ENCODE measurements around the gene CLMN. TPM values are rescaled to one million over a fixed set of nuclear protein-coding genes. Genes with fewer than 3 reads are reported as not detected.

CLMN gene, protein sequence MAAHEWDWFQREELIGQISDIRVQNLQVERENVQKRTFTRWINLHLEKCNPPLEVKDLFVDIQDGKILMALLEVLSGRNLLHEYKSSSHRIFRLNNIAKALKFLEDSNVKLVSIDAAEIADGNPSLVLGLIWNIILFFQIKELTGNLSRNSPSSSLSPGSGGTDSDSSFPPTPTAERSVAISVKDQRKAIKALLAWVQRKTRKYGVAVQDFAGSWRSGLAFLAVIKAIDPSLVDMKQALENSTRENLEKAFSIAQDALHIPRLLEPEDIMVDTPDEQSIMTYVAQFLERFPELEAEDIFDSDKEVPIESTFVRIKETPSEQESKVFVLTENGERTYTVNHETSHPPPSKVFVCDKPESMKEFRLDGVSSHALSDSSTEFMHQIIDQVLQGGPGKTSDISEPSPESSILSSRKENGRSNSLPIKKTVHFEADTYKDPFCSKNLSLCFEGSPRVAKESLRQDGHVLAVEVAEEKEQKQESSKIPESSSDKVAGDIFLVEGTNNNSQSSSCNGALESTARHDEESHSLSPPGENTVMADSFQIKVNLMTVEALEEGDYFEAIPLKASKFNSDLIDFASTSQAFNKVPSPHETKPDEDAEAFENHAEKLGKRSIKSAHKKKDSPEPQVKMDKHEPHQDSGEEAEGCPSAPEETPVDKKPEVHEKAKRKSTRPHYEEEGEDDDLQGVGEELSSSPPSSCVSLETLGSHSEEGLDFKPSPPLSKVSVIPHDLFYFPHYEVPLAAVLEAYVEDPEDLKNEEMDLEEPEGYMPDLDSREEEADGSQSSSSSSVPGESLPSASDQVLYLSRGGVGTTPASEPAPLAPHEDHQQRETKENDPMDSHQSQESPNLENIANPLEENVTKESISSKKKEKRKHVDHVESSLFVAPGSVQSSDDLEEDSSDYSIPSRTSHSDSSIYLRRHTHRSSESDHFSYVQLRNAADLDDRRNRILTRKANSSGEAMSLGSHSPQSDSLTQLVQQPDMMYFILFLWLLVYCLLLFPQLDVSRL
- 7.7 and 8.9 TPM in 2 replicates for total RNA-seq
- long read RNA-seq, full-length matches to known transcripts, result 1 of 8 reads
- long read RNA-seq, partial matches to known transcripts, result 6 of 8 reads
- long read RNA-seq, other reads (novel, unspliced or antisense), result 1 of 8 reads

DNA sequence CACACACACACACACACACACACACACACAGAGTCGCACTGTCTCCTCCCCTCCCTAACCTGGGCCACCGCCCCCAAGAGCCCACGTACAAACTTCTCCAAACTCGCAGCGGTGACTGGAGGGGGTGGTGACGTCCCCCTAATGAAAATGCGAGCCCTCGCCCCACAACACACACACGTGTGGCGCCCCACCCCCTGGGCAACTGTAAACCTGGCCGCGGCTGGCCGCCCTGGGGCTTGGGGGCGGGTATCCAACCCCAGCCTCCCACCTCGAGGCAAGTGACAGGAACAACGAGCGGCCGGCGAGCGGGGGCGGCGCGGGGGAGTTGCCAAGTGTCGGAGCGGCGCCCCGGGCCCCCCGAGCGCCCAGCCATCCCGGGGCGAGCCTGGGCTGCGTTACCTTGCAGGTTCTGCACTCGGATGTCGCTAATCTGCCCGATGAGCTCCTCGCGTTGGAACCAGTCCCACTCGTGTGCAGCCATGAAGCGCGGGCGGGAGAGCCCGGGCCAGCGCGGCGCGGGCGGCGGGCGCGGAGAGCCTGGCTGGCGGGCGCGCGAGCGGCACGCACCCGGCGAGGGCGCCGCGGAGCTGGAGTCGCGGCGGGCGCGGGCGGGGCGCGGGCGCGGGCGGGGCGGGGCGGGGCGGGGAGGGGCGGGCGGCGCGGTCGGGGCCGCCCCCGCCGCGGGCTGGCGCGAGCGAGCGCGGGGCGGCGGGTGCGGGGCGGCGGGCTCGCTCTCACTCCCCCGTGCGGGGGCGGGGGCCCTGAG lies at the start of gene CLMN:
TSS of gene CLMN (minus strand) at position 597 of the 766 bp plus-strand sequence. CDS start at position 481, 116 bp downstream.
- peak; percentile 27 for DNase-seq (ENCODE audit: low read depth, low spot score)
- Mint-ChIP-seq H3K4me3 (peak within 1 kb of the TSS; percentile 87), H3K27me3 (ENCODE audit: low read depth) (peaks cover 11% of the 10 kb centered on the region), H3K27ac (ENCODE audit: unreplicated experiment) (no peak within 1 kb of the TSS), H3K36me3 (ENCODE audit: low read depth) (peaks cover 2% of the 10 kb centered on the region), H3K4me1 (peaks cover 37% of the 10 kb centered on the region), H3K9me3 (no peaks in the 10 kb centered on the region)
- TF ChIP-seq, protein P1, sequence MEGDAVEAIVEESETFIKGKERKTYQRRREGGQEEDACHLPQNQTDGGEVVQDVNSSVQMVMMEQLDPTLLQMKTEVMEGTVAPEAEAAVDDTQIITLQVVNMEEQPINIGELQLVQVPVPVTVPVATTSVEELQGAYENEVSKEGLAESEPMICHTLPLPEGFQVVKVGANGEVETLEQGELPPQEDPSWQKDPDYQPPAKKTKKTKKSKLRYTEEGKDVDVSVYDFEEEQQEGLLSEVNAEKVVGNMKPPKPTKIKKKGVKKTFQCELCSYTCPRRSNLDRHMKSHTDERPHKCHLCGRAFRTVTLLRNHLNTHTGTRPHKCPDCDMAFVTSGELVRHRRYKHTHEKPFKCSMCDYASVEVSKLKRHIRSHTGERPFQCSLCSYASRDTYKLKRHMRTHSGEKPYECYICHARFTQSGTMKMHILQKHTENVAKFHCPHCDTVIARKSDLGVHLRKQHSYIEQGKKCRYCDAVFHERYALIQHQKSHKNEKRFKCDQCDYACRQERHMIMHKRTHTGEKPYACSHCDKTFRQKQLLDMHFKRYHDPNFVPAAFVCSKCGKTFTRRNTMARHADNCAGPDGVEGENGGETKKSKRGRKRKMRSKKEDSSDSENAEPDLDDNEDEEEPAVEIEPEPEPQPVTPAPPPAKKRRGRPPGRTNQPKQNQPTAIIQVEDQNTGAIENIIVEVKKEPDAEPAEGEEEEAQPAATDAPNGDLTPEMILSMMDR (conservative IDR thresholded peaks at IDR 0.05), result no peak

DNA sequence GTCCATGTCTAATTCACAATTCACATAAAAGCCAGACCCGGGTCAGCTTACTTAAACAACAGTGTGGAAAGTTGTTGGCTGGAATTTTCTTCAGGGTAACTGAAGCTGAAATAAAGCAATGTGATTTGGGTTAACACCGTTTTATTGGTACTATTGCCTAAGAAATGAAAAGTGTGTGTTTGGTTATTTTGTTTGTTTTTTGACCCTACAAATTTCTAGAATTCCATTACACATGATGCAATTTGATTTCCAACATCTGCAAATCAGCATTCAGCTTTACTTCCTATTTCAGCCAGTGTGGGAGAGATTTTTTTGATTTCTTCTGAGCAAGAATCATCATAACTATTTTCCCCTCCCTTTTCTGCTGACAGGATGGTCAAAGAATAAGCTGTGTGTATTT lies 45.7 kb upstream of the CLMN start:
- Mint-ChIP-seq H3K9me3 (no peaks in the 10 kb centered on the region), H3K27ac (ENCODE audit: unreplicated experiment) (no peak overlapping the region), H3K27me3 (ENCODE audit: low read depth) (peaks cover 4% of the 10 kb centered on the region), H3K4me1 (peaks cover 18% of the 10 kb centered on the region), H3K4me3 (no peak overlapping the region), H3K36me3 (ENCODE audit: low read depth) (no peaks in the 10 kb centered on the region)
- TF ChIP-seq, protein P1 (conservative IDR thresholded peaks at IDR 0.05), result no peak
- no peak for DNase-seq (ENCODE audit: low read depth, low spot score)

DNA sequence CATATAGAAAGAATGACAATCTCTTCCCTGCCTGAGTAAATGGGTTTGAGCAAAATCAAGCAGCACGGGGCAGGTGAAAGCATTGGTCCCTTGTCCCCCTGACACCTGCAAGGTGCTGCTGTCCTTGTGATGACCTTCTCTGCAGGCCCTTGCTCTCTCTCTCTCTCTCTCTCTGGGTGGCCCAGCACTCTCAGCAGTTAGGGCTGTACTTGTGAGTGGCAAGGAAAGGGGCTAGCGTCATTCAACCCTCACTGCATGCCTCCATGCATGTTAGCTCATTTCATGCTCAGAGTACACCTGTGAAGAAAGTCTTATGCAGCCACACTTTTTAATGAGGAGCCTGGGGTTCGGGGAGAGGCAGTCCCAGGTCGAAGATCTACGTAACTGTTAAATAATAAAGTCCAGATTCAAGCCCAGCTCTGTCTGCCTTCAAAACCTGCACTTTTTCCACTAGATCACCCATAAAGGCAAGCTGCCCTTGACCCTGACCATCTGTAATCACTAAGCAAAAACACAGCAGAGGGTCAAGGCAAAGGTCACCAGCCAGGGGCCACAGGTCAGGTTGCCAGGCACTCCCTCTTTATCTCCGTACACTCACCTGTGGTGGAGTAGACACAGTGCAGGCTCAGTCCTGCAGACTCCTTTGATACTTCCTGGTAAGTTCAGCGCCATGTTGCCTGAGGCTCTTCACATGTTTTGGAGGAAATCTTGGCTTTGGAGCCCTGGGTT lies 44.9 kb upstream of the CLMN start:
- H3K4me1 Mint-ChIP-seq, result peaks cover 22% of the 10 kb centered on the region
- peaks cover 4% of the 10 kb centered on the region for H3K27me3 Mint-ChIP-seq (ENCODE audit: low read depth)
- H3K9me3 Mint-ChIP-seq, result no peaks in the 10 kb centered on the region
- no peak for DNase-seq (ENCODE audit: low read depth, low spot score)
- H3K36me3 Mint-ChIP-seq (ENCODE audit: low read depth), result no peaks in the 10 kb centered on the region
- no peak overlapping the region for H3K4me3 Mint-ChIP-seq
- no peak overlapping the region for H3K27ac Mint-ChIP-seq (ENCODE audit: unreplicated experiment)
- TF ChIP-seq, protein P1 (conservative IDR thresholded peaks at IDR 0.05), result no peak

DNA sequence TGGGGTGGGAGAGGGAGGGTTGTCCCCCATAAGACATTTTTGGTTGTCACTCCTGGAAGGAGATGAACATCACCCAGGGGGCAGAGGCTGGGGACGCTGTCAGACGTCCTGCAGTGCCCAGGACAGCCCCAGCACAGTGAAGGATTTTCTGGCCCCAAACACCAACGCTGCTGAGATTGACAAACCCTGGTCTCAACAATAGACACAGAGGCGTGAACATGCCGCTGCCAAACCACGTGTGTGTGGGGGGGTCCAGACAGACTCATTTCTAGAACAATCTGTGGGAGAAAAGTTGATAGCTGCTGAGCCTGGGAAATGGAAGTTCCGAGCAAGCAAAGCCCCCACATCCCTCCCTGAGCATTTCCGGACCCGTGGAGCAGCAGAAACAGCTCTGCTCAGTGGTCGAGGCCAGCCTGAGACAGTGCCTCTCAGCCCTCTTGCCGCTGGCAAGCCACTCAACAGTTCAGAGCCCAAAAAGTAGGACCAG lies 43.8 kb upstream of the CLMN start:
- H3K4me1 Mint-ChIP-seq, result peaks cover 22% of the 10 kb centered on the region
- no peaks in the 10 kb centered on the region for H3K9me3 Mint-ChIP-seq
- no peaks in the 10 kb centered on the region for H3K36me3 Mint-ChIP-seq (ENCODE audit: low read depth)
- no peak overlapping the region for H3K4me3 Mint-ChIP-seq
- H3K27me3 Mint-ChIP-seq (ENCODE audit: low read depth), result peaks cover 4% of the 10 kb centered on the region
- H3K27ac Mint-ChIP-seq (ENCODE audit: unreplicated experiment), result no peak overlapping the region
- TF ChIP-seq, protein P1 (conservative IDR thresholded peaks at IDR 0.05), result no peak
- no peak for DNase-seq (ENCODE audit: low read depth, low spot score)
